GM23338 (cell line): ENCODE data around the gene DNAH9. TPM values are rescaled to one million over a fixed set of nuclear protein-coding genes. Genes with fewer than 3 reads are reported as not detected.

Experiments
- ATAC-seq: fragments of 200-7000 bp; cut with Tn5 transposase; 3 replicates; pipeline ENCODE4 v1.9.1; 2020
- DNase-seq: peaks from one replicate; pipeline ENCODE4 v3.0.0-alpha.2; 2015; ENCODE audit warnings: low spot score
- H2AFZ ChIP-seq: fragments of 200-600 bp; sonication (generic); 2 replicates; pipeline ENCODE4 v1.8.0; 2016; ENCODE audit warnings: antibody characterized with exemption, mild to moderate bottlenecking, moderate library complexity
- H3F3A ChIP-seq: fragments of 200-600 bp; sonication (generic); replicated peaks from 2 replicates; pipeline ENCODE4 v1.8.0; 2017; ENCODE audit warnings: antibody characterized with exemption, mixed run types, low read depth
- H3K27ac ChIP-seq: fragments of 200-600 bp; sonication (generic); 2 replicates; pipeline ENCODE4 v1.6.1; 2016; ENCODE audit warnings: low read depth
- H3K27me3 ChIP-seq: fragments of 200-600 bp; sonication (generic); 2 replicates; pipeline ENCODE4 v1.8.0; 2016; ENCODE audit warnings: mild to moderate bottlenecking, mixed run types, moderate library complexity; ENCODE audit not compliant: insufficient read depth
- H3K36me3 ChIP-seq: fragments of 200-600 bp; sonication (generic); 2 replicates; pipeline ENCODE4 v1.8.0; 2016; ENCODE audit warnings: mild to moderate bottlenecking; ENCODE audit not compliant: insufficient read depth
- H3K4me1 ChIP-seq: fragments of 200-600 bp; sonication (generic); 2 replicates; pipeline ENCODE4 v1.8.0; 2016; ENCODE audit warnings: mild to moderate bottlenecking, moderate library complexity; ENCODE audit not compliant: insufficient read depth
- H3K4me2 ChIP-seq: fragments of 200-600 bp; sonication (generic); 2 replicates; pipeline ENCODE4 v1.7.1; 2017; ENCODE audit warnings: mixed run types
- H3K4me3 ChIP-seq: fragments of 200-600 bp; sonication (generic); 2 replicates; pipeline ENCODE4 v1.6.1; 2016; ENCODE audit warnings: mixed run types
- H3K79me2 ChIP-seq: fragments of 200-600 bp; sonication (generic); replicated peaks from 2 replicates; pipeline ENCODE4 v1.8.0; 2017; ENCODE audit warnings: mild to moderate bottlenecking; ENCODE audit not compliant: insufficient read depth
- H3K9me2 ChIP-seq: fragments of 200-600 bp; sonication (generic); 2 replicates; pipeline ENCODE4 v1.8.0; 2017; ENCODE audit not compliant: insufficient read depth
- H4K20me1 ChIP-seq: fragments of 200-600 bp; sonication (generic); replicated peaks from 2 replicates; pipeline ENCODE4 v1.8.0; 2017; ENCODE audit warnings: mild to moderate bottlenecking; ENCODE audit not compliant: insufficient read depth
- H3K27ac Mint-ChIP-seq: 2 replicates; pipeline ENCODE4 v1.8.0; 2020; ENCODE audit warnings: inconsistent platforms, mild to moderate bottlenecking, moderate library complexity, mixed read lengths
- H3K27me3 Mint-ChIP-seq: 3 replicates; pipeline ENCODE4 v1.8.0; 2022; ENCODE audit warnings: low read depth, mild to moderate bottlenecking, moderate library complexity, mixed read lengths, inconsistent platforms; ENCODE audit not compliant: insufficient read depth, poor library complexity
- H3K36me3 Mint-ChIP-seq: 3 replicates; pipeline ENCODE4 v1.8.0; 2021; ENCODE audit warnings: low read depth, mild to moderate bottlenecking, inconsistent platforms, moderate library complexity, mixed read lengths
- H3K4me1 Mint-ChIP-seq: 3 replicates; pipeline ENCODE4 v1.8.0; 2020; ENCODE audit warnings: mild to moderate bottlenecking, inconsistent platforms, mixed read lengths
- H3K4me3 Mint-ChIP-seq: 3 replicates; pipeline ENCODE4 v1.8.0; 2021; ENCODE audit warnings: moderate library complexity, mild to moderate bottlenecking, inconsistent platforms, mixed read lengths
- H3K9me3 Mint-ChIP-seq: 3 replicates; pipeline ENCODE4 v1.8.0; 2020; ENCODE audit warnings: moderate library complexity, mild to moderate bottlenecking, inconsistent platforms, mixed read lengths
- ETS1 ChIP-seq: IDR thresholded peaks from 2 replicates; pipeline ENCODE4 v1.6.1; 2016; ENCODE audit warnings: antibody characterized with exemption
- EZH2 ChIP-seq: fragments of 200-600 bp; sonication (generic); IDR thresholded peaks from one replicate; pipeline ENCODE4 v1.8.0; 2017; ENCODE audit warnings: antibody characterized with exemption, mild to moderate bottlenecking, low read depth; ENCODE audit not compliant: unreplicated experiment
- EZH2phosphoT487 ChIP-seq: fragments of 200-600 bp; sonication (generic); IDR thresholded peaks from one replicate; pipeline ENCODE4 v1.8.1; 2018; ENCODE audit warnings: antibody characterized with exemption; ENCODE audit not compliant: unreplicated experiment
- JUNB ChIP-seq: IDR thresholded peaks from one replicate; pipeline ENCODE4 v1.6.1; 2016; ENCODE audit warnings: antibody characterized with exemption; ENCODE audit not compliant: unreplicated experiment
- NANOG ChIP-seq: IDR thresholded peaks from 2 replicates; pipeline ENCODE4 v1.6.1; 2016; ENCODE audit warnings: antibody characterized with exemption, borderline replicate concordance
- POLR2AphosphoS5 ChIP-seq: IDR thresholded peaks from 2 replicates; pipeline ENCODE4 v1.6.1; 2016; ENCODE audit warnings: antibody characterized with exemption, low read depth
- REST ChIP-seq: IDR thresholded peaks from one replicate; pipeline ENCODE4 v1.6.1; 2018; ENCODE audit warnings: antibody characterized with exemption; ENCODE audit not compliant: unreplicated experiment
- STAT1 ChIP-seq: IDR thresholded peaks from one replicate; pipeline ENCODE4 v1.6.1; 2016; ENCODE audit warnings: antibody characterized with exemption; ENCODE audit not compliant: unreplicated experiment
- ZNF114 ChIP-seq: fragments of 250-450 bp; sonication (Bioruptor Pico); IDR thresholded peaks from 2 replicates; pipeline ENCODE4 v1.5.0; 2020; ENCODE audit warnings: mild to moderate bottlenecking, moderate library complexity
- ZNF331 ChIP-seq: fragments of 250-450 bp; sonication (Bioruptor Pico); IDR thresholded peaks from 2 replicates; pipeline ENCODE4 v1.5.0; 2020; ENCODE audit warnings: low read depth, mild to moderate bottlenecking, moderate library complexity
- ZNF462 ChIP-seq: fragments of 250-450 bp; sonication (Bioruptor Pico); IDR thresholded peaks from 2 replicates; pipeline ENCODE4 v1.5.0; 2020; ENCODE audit warnings: mild to moderate bottlenecking, moderate library complexity
- polyA plus RNA-seq: library from polyadenylated mRNA; unstranded; fragments of >200 nt; fragmentation: Nextera tagmentation; extraction: Ambion mirVana; gene quantifications from 2 replicates; pipeline ENCODE4 v1.2.1, GENCODE V29; 2016
- total RNA-seq: library from RNA; depleted of rRNA; stranded (reverse); fragments of >200 nt; shearing (Covaris generic); gene quantifications from 2 replicates; pipeline ENCODE4 v1.2.3, GENCODE V29; 2014

Gene DNAH9
- total and polyA plus RNA-seq, 2 experiments from 2014 or later: not detected

- TF ChIP-seq ZNF462 (CRISPR knock-in tag) (no peak), NANOG (no peak)
These were observed 3.4 kb downstream of the DNAH9 start (continued) for GRCh38 chr17:11601661-11602060.

GRCh38 chr17:11608396-11608795 lies 10.1 kb downstream of the DNAH9 start:
- Mint-ChIP-seq H3K4me1 (no peaks in the 10 kb centered on the region), H3K9me3 (no peaks in the 10 kb centered on the region; the same call in 1 of the 3 replicates), H3K27ac (no peak overlapping the region), H3K36me3 (peaks cover 35% of the 10 kb centered on the region), H3K4me3 (no peak overlapping the region), H3K27me3 (no peaks in the 10 kb centered on the region)
- no peaks in the 10 kb centered on the region for H3F3A ChIP-seq
- H3K9me2 ChIP-seq: no peaks in the 10 kb centered on the region
- no peaks in the 10 kb centered on the region for H3K27me3 ChIP-seq
- DNase-seq (no peak), ATAC-seq (no peak)
- H4K20me1 ChIP-seq: no peaks in the 10 kb centered on the region
- H3K4me1 ChIP-seq: no peaks in the 10 kb centered on the region
- H3K4me3 ChIP-seq: no peak overlapping the region
- H3K27ac ChIP-seq: no peak overlapping the region
- H3K79me2 ChIP-seq: no peaks in the 10 kb centered on the region
- H3K36me3 ChIP-seq: no peaks in the 10 kb centered on the region
- H2AFZ ChIP-seq: no peak overlapping the region
- no peak overlapping the region for H3K4me2 ChIP-seq
- TF ChIP-seq ETS1: no peak
- no peak for TF ChIP-seq NANOG
- no peak for TF ChIP-seq JUNB
- TF ChIP-seq ZNF331 (CRISPR knock-in tag): no peak
- no peak for TF ChIP-seq ZNF114 (CRISPR knock-in tag)
- TF ChIP-seq EZH2phosphoT487: no peak
- no peak for TF ChIP-seq EZH2
- no peak for TF ChIP-seq POLR2AphosphoS5
- TF ChIP-seq STAT1: no peak
- no peak for TF ChIP-seq REST
